ENCODE measurements around the gene WNT2.

GRCh38 chr7:117333168-117333567, 10.3 kb upstream of the WNT2 start:
- TF ChIP-seq ZNF274 (IDR thresholded peaks at IDR 0.05; ENCODE audit: low read depth, low read length): no peak
- TF ChIP-seq SUZ12 (IDR thresholded peaks at IDR 0.05; ENCODE audit: extremely low read depth, insufficient read depth, insufficient read length): no peak
